ENCODE data around the gene MRPS18B. TPM values are rescaled to one million over a fixed set of nuclear protein-coding genes. Genes with fewer than 3 reads are reported as not detected.

The MRPS18B gene
- total and polyA plus RNA-seq, 4 experiments from 2014 or later, result 44.4 to 126 (median 79.0) TPM

- H3K27ac Mint-ChIP-seq, result peak overlapping the region in 5 of 7 donors; percentile 26 to 88 (median 36)
- POLR2A ChIA-PET (ENCODE audit: partially characterized antibody), result interaction anchor here (0.9 to 8.5 kb wide), 10 partner anchors 9 to 120 kb away, joined by 3 to 132 read pairs (median 6); partner anchors contain the start of gene ABCF1
Measured at GRCh38 chr6:30601436-30601814, 16.2 kb upstream of the MRPS18B start.

GRCh38 chr6:30601815-30602641 is 15.6 kb upstream of the MRPS18B start:
- no peak overlapping the region for H3K27ac ChIP-seq (ENCODE audit: low read depth, low read length)
- intact Hi-C loops (cut with micrococcal nuclease), result no loop called here
- Mint-ChIP-seq H3K27me3 (no peaks in the 10 kb centered on the region), H3K4me1 (peaks cover 12 to 31% (median 23%) of the 10 kb centered on the region in 4 donors), H3K9me3 (no peaks in the 10 kb centered on the region), H3K36me3 (peaks cover 44 to 68% of the 10 kb centered on the region in 2 donors), H3K4me3 (no peak overlapping the region), H3K27ac (peak overlapping the region in 4 of 7 donors; percentile 26 to 88 (median 30))
- no peak overlapping the region for H3K4me3 ChIP-seq (ENCODE audit: low read length in 2 of 2)
- peaks cover 65% of the 10 kb centered on the region for H3K36me3 ChIP-seq (ENCODE audit: insufficient read depth, low read length)
- no peaks in the 10 kb centered on the region for H3K27me3 ChIP-seq (ENCODE audit: insufficient read depth, low read length)
- CTCF ChIA-PET (ENCODE audit: partially characterized antibody), result interaction anchor here (1.0 to 10.7 kb wide), 3 partner anchors 11 to 118 kb away, joined by 4 to 242 read pairs (median 233); no protein-coding TSS in a partner anchor
- POLR2A ChIA-PET (ENCODE audit: partially characterized antibody), result interaction anchor here (0.9 to 8.5 kb wide), 9 partner anchors 9 to 120 kb away, joined by 3 to 132 read pairs (median 8); partner anchors contain the start of gene ABCF1
- H3K9me3 ChIP-seq (ENCODE audit: control insufficient read depth in 1 of 2, low read length in 2 of 2), result no peaks in the 10 kb centered on the region
- peaks cover under 1% of the 10 kb centered on the region for H3K4me1 ChIP-seq (ENCODE audit: insufficient read depth, low read length)
- DNase-seq, result no peak

More at GRCh38 chr6:30601436-30601814, 16.2 kb upstream of the MRPS18B start:
- no peak overlapping the region for H3K27ac ChIP-seq (ENCODE audit: low read depth, low read length)
- no peak for DNase-seq
- H3K9me3 ChIP-seq (ENCODE audit: control insufficient read depth in 1 of 2, low read length in 2 of 2), result no peaks in the 10 kb centered on the region
- intact Hi-C loops (cut with micrococcal nuclease), result no loop called here
- H3K4me3 Mint-ChIP-seq, result no peak overlapping the region
- no peaks in the 10 kb centered on the region for H3K27me3 ChIP-seq (ENCODE audit: insufficient read depth, low read length)
- no peaks in the 10 kb centered on the region for H3K27me3 Mint-ChIP-seq
- CTCF ChIA-PET (ENCODE audit: partially characterized antibody), result interaction anchor here (1.0 to 10.7 kb wide), 4 partner anchors 10 to 129 kb away, joined by 4 to 242 read pairs (median 120); no protein-coding TSS in a partner anchor
- peaks cover 59% of the 10 kb centered on the region for H3K36me3 ChIP-seq (ENCODE audit: insufficient read depth, low read length)
- H3K36me3 Mint-ChIP-seq, result peaks cover 39 to 62% of the 10 kb centered on the region in 2 donors
- no peaks in the 10 kb centered on the region for H3K9me3 Mint-ChIP-seq
- no peak overlapping the region for H3K4me3 ChIP-seq (ENCODE audit: low read length in 2 of 2)
- no peaks in the 10 kb centered on the region for H3K4me1 ChIP-seq (ENCODE audit: insufficient read depth, low read length)
- peaks cover 10 to 30% (median 21%) of the 10 kb centered on the region in 4 donors for H3K4me1 Mint-ChIP-seq

- ChIA-PET CTCF (ENCODE audit: partially characterized antibody) (interaction anchor here (0.7 kb wide), 1 partner anchor 59 kb away, joined by 3 read pairs; no protein-coding TSS in a partner anchor), POLR2A (ENCODE audit: partially characterized antibody) (interaction anchor here (1.8 to 4.7 kb wide), 2 partner anchors 11 to 61 kb away, joined by 5 to 59 read pairs; no protein-coding TSS in a partner anchor)
- H3K4me1 ChIP-seq (ENCODE audit: insufficient read depth, low read length), result peaks cover 14% of the 10 kb centered on the region
- peak overlapping the region in 6 of 7 donors; percentile 6 to 64 (median 52) for H3K27ac Mint-ChIP-seq
- H3K4me1 Mint-ChIP-seq, result peaks cover 8 to 37% (median 27%) of the 10 kb centered on the region in 4 donors
- no peaks in the 10 kb centered on the region for H3K27me3 ChIP-seq (ENCODE audit: insufficient read depth, low read length)
- no peaks in the 10 kb centered on the region for H3K9me3 Mint-ChIP-seq
- no peaks in the 10 kb centered on the region for H3K9me3 ChIP-seq (ENCODE audit: control insufficient read depth in 1 of 2, low read length in 2 of 2)
- no peaks in the 10 kb centered on the region for H3K27me3 Mint-ChIP-seq
- no peak for DNase-seq
- H3K4me3 Mint-ChIP-seq, result no peak overlapping the region
- peaks cover 54 to 78% of the 10 kb centered on the region in 2 donors for H3K36me3 Mint-ChIP-seq
- no peak overlapping the region for H3K4me3 ChIP-seq (ENCODE audit: low read length in 2 of 2)
- H3K36me3 ChIP-seq (ENCODE audit: insufficient read depth, low read length), result peaks cover 83% of the 10 kb centered on the region
- no peak overlapping the region for H3K27ac ChIP-seq (ENCODE audit: low read depth, low read length)
- intact Hi-C loops (cut with micrococcal nuclease), result no loop called here
Measured at GRCh38 chr6:30603961-30604360, 13.7 kb upstream of the MRPS18B start.

- H3K36me3 ChIP-seq (ENCODE audit: insufficient read depth, low read length), result peaks cover 43% of the 10 kb centered on the region
- no peak for DNase-seq
- ChIA-PET POLR2A (ENCODE audit: partially characterized antibody) (interaction anchor here (1.0 to 2.0 kb wide), 11 partner anchors 11 to 147 kb away, joined by 3 to 25 read pairs (median 4); partner anchors contain the start of genes ABCF1 and PRR3), CTCF (ENCODE audit: partially characterized antibody) (interaction anchor here (1.0 to 2.0 kb wide), 9 partner anchors 12 to 200 kb away, joined by 3 to 13 read pairs (median 6); no protein-coding TSS in a partner anchor)
- H3K9me3 Mint-ChIP-seq, result peaks cover 0 to 3% (median 0%) of the 10 kb centered on the region in 8 donors
- H3K4me1 ChIP-seq (ENCODE audit: insufficient read depth, low read length), result peaks cover 70% of the 10 kb centered on the region
- H3K4me1 Mint-ChIP-seq, result peaks cover 52 to 77% (median 66%) of the 10 kb centered on the region in 4 donors
- peak overlapping the region in 1 of 8 donors; percentile 15 for H3K4me3 Mint-ChIP-seq
- H3K27me3 ChIP-seq (ENCODE audit: insufficient read depth, low read length), result no peaks in the 10 kb centered on the region
- no peaks in the 10 kb centered on the region for H3K27me3 Mint-ChIP-seq
- H3K4me3 ChIP-seq (ENCODE audit: low read length in 2 of 2), result no peak overlapping the region
- H3K36me3 Mint-ChIP-seq, result peaks cover 39 to 54% of the 10 kb centered on the region in 2 donors
- no peaks in the 10 kb centered on the region for H3K9me3 ChIP-seq (ENCODE audit: control insufficient read depth in 1 of 2, low read length in 2 of 2)
- peak overlapping the region; percentile 70 to 100 (median 86) for H3K27ac Mint-ChIP-seq
- intact Hi-C loops (cut with micrococcal nuclease), result no loop called here
- H3K27ac ChIP-seq (ENCODE audit: low read depth, low read length), result peak overlapping the region; percentile 32
Measured at GRCh38 chr6:30610065-30610464, 7.6 kb upstream of the MRPS18B start.

GRCh38 chr6:30611150-30611855 is 6.3 kb upstream of the MRPS18B start:
- POLR2A ChIA-PET (ENCODE audit: partially characterized antibody), result interaction anchor here (0.9 to 5.0 kb wide), 18 partner anchors 12 to 148 kb away, joined by 3 to 102 read pairs (median 6); partner anchors contain the start of genes ABCF1, GNL1, MDC1 and PRR3
- peaks cover 39% of the 10 kb centered on the region for H3K36me3 ChIP-seq (ENCODE audit: insufficient read depth, low read length)
- H3K9me3 Mint-ChIP-seq, result peaks cover 0 to 6% (median 0%) of the 10 kb centered on the region in 8 donors
- H3K4me1 Mint-ChIP-seq, result peaks cover 50 to 78% (median 63%) of the 10 kb centered on the region in 4 donors
- DNase-seq, result no peak
- peaks cover 42 to 57% of the 10 kb centered on the region in 2 donors for H3K36me3 Mint-ChIP-seq
- H3K27me3 Mint-ChIP-seq, result no peaks in the 10 kb centered on the region
- no peak overlapping the region for H3K4me3 ChIP-seq (ENCODE audit: low read length in 2 of 2)
- peak overlapping the region; percentile 32 for H3K27ac ChIP-seq (ENCODE audit: low read depth, low read length)
- CTCF ChIA-PET (ENCODE audit: partially characterized antibody), result interaction anchor here (0.8 to 4.8 kb wide), 11 partner anchors 13 to 129 kb away, joined by 3 to 33 read pairs (median 9); no protein-coding TSS in a partner anchor
- intact Hi-C loops (cut with micrococcal nuclease), result no loop called here
- no peaks in the 10 kb centered on the region for H3K9me3 ChIP-seq (ENCODE audit: control insufficient read depth in 1 of 2, low read length in 2 of 2)
- peaks cover 70% of the 10 kb centered on the region for H3K4me1 ChIP-seq (ENCODE audit: insufficient read depth, low read length)
- H3K27me3 ChIP-seq (ENCODE audit: insufficient read depth, low read length), result no peaks in the 10 kb centered on the region
- peak overlapping the region in 2 of 8 donors; percentile 23 to 33 for H3K4me3 Mint-ChIP-seq
- H3K27ac Mint-ChIP-seq, result peak overlapping the region; percentile 77 to 100 (median 85)

GRCh38 chr6:30611856-30612194 is 5.8 kb upstream of the MRPS18B start:
- Histone ChIP-seq H3K9me3 (ENCODE audit: control insufficient read depth in 1 of 2, low read length in 2 of 2) (no peaks in the 10 kb centered on the region), H3K4me1 (ENCODE audit: insufficient read depth, low read length) (peaks cover 70% of the 10 kb centered on the region), H3K36me3 (ENCODE audit: insufficient read depth, low read length) (peaks cover 39% of the 10 kb centered on the region), H3K27ac (ENCODE audit: low read depth, low read length) (peak overlapping the region; percentile 32), H3K27me3 (ENCODE audit: insufficient read depth, low read length) (no peaks in the 10 kb centered on the region), H3K4me3 (ENCODE audit: low read length in 2 of 2) (no peak overlapping the region)
- intact Hi-C loops (cut with micrococcal nuclease), result no loop called here
- POLR2A ChIA-PET (ENCODE audit: partially characterized antibody), result interaction anchor here (0.9 to 5.0 kb wide), 14 partner anchors 14 to 148 kb away, joined by 3 to 132 read pairs (median 35); partner anchors contain the start of genes ATAT1, GNL1, MDC1 and PPP1R18
- CTCF ChIA-PET (ENCODE audit: partially characterized antibody), result interaction anchor here (0.8 to 4.8 kb wide), 6 partner anchors 14 to 130 kb away, joined by 3 to 34 read pairs (median 28); no protein-coding TSS in a partner anchor
- Mint-ChIP-seq H3K27me3 (no peaks in the 10 kb centered on the region), H3K4me1 (peaks cover 47 to 78% (median 59%) of the 10 kb centered on the region in 4 donors), H3K9me3 (peaks cover 0 to 12% (median 0%) of the 10 kb centered on the region in 8 donors), H3K36me3 (peaks cover 42 to 57% of the 10 kb centered on the region in 2 donors), H3K27ac (peak overlapping the region; percentile 77 to 100 (median 85)), H3K4me3 (peak overlapping the region in 4 of 8 donors; percentile 2 to 33 (median 20))
- no peak for DNase-seq

Data from CD4-positive, alpha-beta memory T cell (primary cell).